B cell (primary cell): ENCODE results near the gene KRCC1. TPM values are rescaled to one million over a fixed set of nuclear protein-coding genes. Genes with fewer than 3 reads are reported as not detected.

Source experiments
- ATAC-seq: fragments of 200-7000 bp; cut with Tn5 transposase; one replicate; pipeline ENCODE4 v1.10.0; 2021; ENCODE audit warnings: low read depth, mild to moderate bottlenecking, moderate number of reproducible peaks, moderate library complexity
- CTCF ChIA-PET: fragments of 350-600 bp; sonication (Branson Sonifier 250); formaldehyde crosslinking; loops from one replicate; lab custom pipeline; 2021; ENCODE audit warnings: antibody characterized with exemption, inconsistent platforms; lab: Charles Lee
- POLR2A ChIA-PET: fragments of 350-600 bp; sonication (Branson Sonifier 250); formaldehyde crosslinking; loops from one replicate; lab custom pipeline; 2021; ENCODE audit warnings: antibody characterized with exemption; lab: Charles Lee
- DNase-seq: peaks from one replicate; pipeline ENCODE4 v3.0.0; 2013
- H2AFZ ChIP-seq: 2 replicates; pipeline ENCODE4 v1.6.1; 2012; ENCODE audit warnings: mild to moderate bottlenecking, low read depth, low read length; ENCODE audit not compliant: insufficient read depth, poor library complexity, severe bottlenecking
- H3K27ac ChIP-seq, 2 donors: 1 replicate in 1 of 2; 2 replicates in 1 of 2; pipeline ENCODE4 v1.5.1; 2012 to 2013; ENCODE audit warnings: low read length in 2 of 2, mild to moderate bottlenecking in 2 of 2, moderate library complexity in 1 of 2
- H3K27me3 ChIP-seq, 4 experiments: fragments of 200-600 bp in 1 of 4; sonication (generic) in 1 of 4; replicated peaks in 1 of 4; 1 replicate in 2 of 4; 2 replicates in 2 of 4; pipeline versions ENCODE4 v1.6.1 to v1.7.0; 2013 to 2016; ENCODE audit warnings: low read length in 3 of 4, mild to moderate bottlenecking in 2 of 4, mixed read lengths in 1 of 4, moderate library complexity in 1 of 4; ENCODE audit not compliant: insufficient read depth in 4 of 4, control insufficient read depth in 3 of 4; ENCODE audit errors: control extremely low read depth in 1 of 4
- H3K36me3 ChIP-seq, 2 experiments: replicated peaks in 1 of 2; 1 replicate in 1 of 2; 2 replicates in 1 of 2; pipeline versions ENCODE4 v1.6.1 to v1.7.1; 2013; ENCODE audit warnings: low read length in 1 of 2; ENCODE audit not compliant: insufficient read depth in 2 of 2, control insufficient read depth in 1 of 2; ENCODE audit errors: control extremely low read depth in 1 of 2, extremely low read depth in 1 of 2
- H3K4me1 ChIP-seq, 2 donors: fragments of 200-600 bp in 1 of 2; sonication (generic) in 1 of 2; 1 replicate in 1 of 2; 2 replicates in 1 of 2; pipeline versions ENCODE4 v1.5.1 to v1.6.1; 2013 to 2017; ENCODE audit warnings: low read length in 2 of 2; ENCODE audit not compliant: control insufficient read depth in 2 of 2, insufficient read depth in 2 of 2
- H3K4me2 ChIP-seq: replicated peaks from 2 replicates; pipeline ENCODE3; 2012; ENCODE audit warnings: mild to moderate bottlenecking, low read depth, low read length; ENCODE audit not compliant: poor library complexity, severe bottlenecking
- H3K4me3 ChIP-seq, 5 experiments: fragments of 200-600 bp in 1 of 5; sonication (generic) in 1 of 5; 1 replicate in 3 of 5; 2 replicates in 2 of 5; pipeline versions ENCODE4 v1.5.1 to v1.7.0; 2011 to 2016; ENCODE audit warnings: low read length in 4 of 5, mild to moderate bottlenecking in 4 of 5, low read depth in 2 of 5, control low read depth in 1 of 5, moderate library complexity in 1 of 5; ENCODE audit not compliant: insufficient read depth in 1 of 5; ENCODE audit errors: control extremely low read depth in 1 of 5, extremely low read depth in 1 of 5
- H3K79me2 ChIP-seq: fragments of 200-600 bp; sonication (generic); one replicate; pipeline ENCODE4 v1.6.0; 2016; ENCODE audit warnings: low read length; ENCODE audit not compliant: control insufficient read depth, insufficient read depth
- H3K9ac ChIP-seq: fragments of 200-600 bp; sonication (generic); 2 replicates; pipeline ENCODE4 v1.6.1; 2017; ENCODE audit warnings: mild to moderate bottlenecking, low read length, moderate library complexity
- H3K9me3 ChIP-seq, 3 donors: one replicate each; pipeline versions ENCODE4 v1.6.1 to v1.7.1; 2013; ENCODE audit warnings: low read length in 2 of 3; ENCODE audit not compliant: control insufficient read depth in 2 of 3, insufficient read depth in 1 of 3; ENCODE audit errors: control extremely low read depth in 1 of 3
- H4K20me1 ChIP-seq: 2 replicates; pipeline ENCODE4 v1.6.0; 2012; ENCODE audit warnings: mild to moderate bottlenecking, low read length; ENCODE audit not compliant: insufficient read depth, control insufficient read depth, poor library complexity, severe bottlenecking
- H3K27ac Mint-ChIP-seq: one replicate; pipeline ENCODE4 v1.8.0; 2021; ENCODE audit warnings: mixed read lengths
- H3K27me3 Mint-ChIP-seq: one replicate; pipeline ENCODE4 v1.8.0; 2021; ENCODE audit warnings: mixed read lengths
- H3K4me1 Mint-ChIP-seq: one replicate; pipeline ENCODE4 v1.8.0; 2021; ENCODE audit warnings: mixed read lengths
- H3K4me3 Mint-ChIP-seq: one replicate; pipeline ENCODE4 v1.8.0; 2021; ENCODE audit warnings: mixed read lengths
- H3K9me3 Mint-ChIP-seq: one replicate; pipeline ENCODE4 v1.8.0; 2022; ENCODE audit warnings: mixed read lengths; ENCODE audit not compliant: insufficient read depth
- EZH2 ChIP-seq: IDR thresholded peaks from 2 replicates; pipeline ENCODE4 v1.6.1; 2012; ENCODE audit warnings: borderline replicate concordance, low read depth, mild to moderate bottlenecking, moderate library complexity, low read length; ENCODE audit not compliant: insufficient read depth, poor library complexity, severe bottlenecking
- whole genome bisulfite sequencing: methylation state at CpG from one replicate; pipeline ENCODE4 v1.1.5; 2013; ENCODE audit warnings: missing lambda C conversion rate; ENCODE audit not compliant: insufficient coverage; 5-methylcytosine and 5-hydroxymethylcytosine counted together
- intact Hi-C: fragments of 100-400 bp; cut with micrococcal nuclease; formaldehyde crosslinking; loops from one replicate; pipeline ENCODE4 v1.10.0; 2022
- polyA plus RNA-seq: library from polyadenylated mRNA; depleted of rRNA; stranded (reverse); fragments of >200 nt; gene quantifications from 2 replicates; pipeline ENCODE4 v1.2.3, GENCODE V29; 2012
- total RNA-seq, 2 donors: library from RNA; stranded (reverse); fragments of 120-200 nt in 1 of 2; gene quantifications; 1 replicate in 1 of 2; 2 replicates in 1 of 2; pipeline versions ENCODE4 v1.2.3 to v1.2.4, GENCODE V29; 2013 to 2022
- TF ChIP-seq, protein P1 (sequence below): fragments of 200-600 bp; IDR thresholded peaks from one replicate; pipeline ENCODE4 v1.8.0; 2022; ENCODE audit warnings: antibody characterized with exemption, mild to moderate bottlenecking

Gene KRCC1
- total and polyA plus RNA-seq, 2 donors (not counting 1 experiment from before 2014, with no cell fraction given) = 11.9 to 27.2 TPM

DNA sequence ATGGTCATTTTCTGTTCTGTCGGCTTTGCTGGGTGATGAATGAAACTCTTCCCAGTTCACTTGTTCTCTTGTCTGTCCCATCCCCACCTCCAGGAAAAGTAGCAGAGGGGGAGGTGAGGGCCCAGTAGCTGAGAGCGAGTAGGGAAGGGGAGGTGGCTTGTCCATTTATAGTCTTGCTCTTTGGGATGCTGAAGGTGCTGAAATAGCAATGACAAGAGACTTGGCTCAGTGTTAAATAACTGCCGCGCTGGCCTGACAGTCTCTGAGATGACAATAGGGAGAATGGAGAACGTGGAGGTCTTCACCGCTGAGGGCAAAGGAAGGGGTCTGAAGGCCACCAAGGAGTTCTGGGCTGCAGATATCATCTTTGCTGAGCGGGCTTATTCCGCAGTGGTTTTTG lies 12.0 kb upstream of the KRCC1 start, which contains the start of gene SMYD1:
Gene SMYD1 (plus strand): TSS at position 228 of the 400 bp plus-strand sequence. CDS start 40 bp downstream, at position 268.
- H3K4me1 Mint-ChIP-seq = no peaks in the 10 kb centered on the region
- Histone ChIP-seq H4K20me1 (no peaks in the 10 kb centered on the region), H3K36me3 (no peaks in the 10 kb centered on the region), H3K9me3 (no peaks in the 10 kb centered on the region), H3K79me2 (no peaks in the 10 kb centered on the region), H3K27ac (no peak within 1 kb of the TSS), H3K9ac (no peak within 1 kb of the TSS), H3K4me3 (no peak within 1 kb of the TSS), H3K27me3 (no peaks in the 10 kb centered on the region), H3K4me1 (no peaks in the 10 kb centered on the region), H2AFZ (no peak within 1 kb of the TSS), H3K4me2 (no peak within 1 kb of the TSS)
- H3K27me3 Mint-ChIP-seq = peaks cover 6% of the 10 kb centered on the region
- intact Hi-C loops = no loop called here
- ATAC-seq (no peak), DNase-seq (no peak)
- ChIA-PET POLR2A (no interaction called here), CTCF (no interaction called here)
- no peak within 1 kb of the TSS for H3K27ac Mint-ChIP-seq
- TF ChIP-seq, protein P1, sequence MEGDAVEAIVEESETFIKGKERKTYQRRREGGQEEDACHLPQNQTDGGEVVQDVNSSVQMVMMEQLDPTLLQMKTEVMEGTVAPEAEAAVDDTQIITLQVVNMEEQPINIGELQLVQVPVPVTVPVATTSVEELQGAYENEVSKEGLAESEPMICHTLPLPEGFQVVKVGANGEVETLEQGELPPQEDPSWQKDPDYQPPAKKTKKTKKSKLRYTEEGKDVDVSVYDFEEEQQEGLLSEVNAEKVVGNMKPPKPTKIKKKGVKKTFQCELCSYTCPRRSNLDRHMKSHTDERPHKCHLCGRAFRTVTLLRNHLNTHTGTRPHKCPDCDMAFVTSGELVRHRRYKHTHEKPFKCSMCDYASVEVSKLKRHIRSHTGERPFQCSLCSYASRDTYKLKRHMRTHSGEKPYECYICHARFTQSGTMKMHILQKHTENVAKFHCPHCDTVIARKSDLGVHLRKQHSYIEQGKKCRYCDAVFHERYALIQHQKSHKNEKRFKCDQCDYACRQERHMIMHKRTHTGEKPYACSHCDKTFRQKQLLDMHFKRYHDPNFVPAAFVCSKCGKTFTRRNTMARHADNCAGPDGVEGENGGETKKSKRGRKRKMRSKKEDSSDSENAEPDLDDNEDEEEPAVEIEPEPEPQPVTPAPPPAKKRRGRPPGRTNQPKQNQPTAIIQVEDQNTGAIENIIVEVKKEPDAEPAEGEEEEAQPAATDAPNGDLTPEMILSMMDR = no peak
- TF ChIP-seq EZH2 = no peak
- no peak within 1 kb of the TSS for H3K4me3 Mint-ChIP-seq
- 97% methylated on average over 5 of the region's 8 CpGs for WGBS
- H3K9me3 Mint-ChIP-seq = no peaks in the 10 kb centered on the region

GRCh38 chr2:88067189-88067588 lies 11.6 kb upstream of the KRCC1 start:
- no peaks in the 10 kb centered on the region for H3K4me1 ChIP-seq
- ATAC-seq = no peak
- Mint-ChIP-seq H3K27ac (no peak overlapping the region), H3K27me3 (peaks cover 6% of the 10 kb centered on the region), H3K9me3 (no peaks in the 10 kb centered on the region), H3K4me3 (no peak overlapping the region), H3K4me1 (no peaks in the 10 kb centered on the region)
- H3K4me3 ChIP-seq = no peak overlapping the region
- ChIA-PET POLR2A (no interaction called here), CTCF (no interaction called here)
- H4K20me1 ChIP-seq = no peaks in the 10 kb centered on the region
- no peak overlapping the region for H2AFZ ChIP-seq
- no peaks in the 10 kb centered on the region for H3K36me3 ChIP-seq
- no peak overlapping the region for H3K27ac ChIP-seq
- H3K9me3 ChIP-seq = no peaks in the 10 kb centered on the region
- no peaks in the 10 kb centered on the region for H3K79me2 ChIP-seq
- H3K27me3 ChIP-seq = no peaks in the 10 kb centered on the region
- H3K4me2 ChIP-seq = no peak overlapping the region
- H3K9ac ChIP-seq = no peak overlapping the region
- no peak for DNase-seq
- intact Hi-C loops = no loop called here
- TF ChIP-seq EZH2 = no peak
- TF ChIP-seq, protein P1 = no peak
- 96% methylated on average over 5 of the region's 5 CpGs for WGBS
